Kidney (tissue), 14 donors: ENCODE data around the gene NALCN. TPM values are rescaled to one million over a fixed set of nuclear protein-coding genes. Genes with fewer than 3 reads are reported as not detected.

Experiments
- DNase-seq, 5 donors: peaks; one replicate each; pipeline ENCODE4 v3.0.0-alpha.2; 2013 to 2020
- FAIRE-seq: peaks from 2 replicates; lab custom pipeline; 2012; peaks lifted over from hg19 to GRCh38; lab: Jason Lieb, UNC
- H3K27ac ChIP-seq, 2 donors: one replicate each; pipeline ENCODE4 v1.7.0; 2013; ENCODE audit warnings: low read depth in 2 of 2, low read length in 2 of 2, inconsistent platforms in 1 of 2
- H3K27me3 ChIP-seq: one replicate; pipeline ENCODE4 v1.7.1; 2013; ENCODE audit warnings: low read length, inconsistent platforms; ENCODE audit not compliant: control insufficient read depth, insufficient read depth
- H3K36me3 ChIP-seq, 3 donors: one replicate each; pipeline versions ENCODE4 v1.7.0 to v1.7.1; 2013; ENCODE audit warnings: low read length in 3 of 3, control low read depth in 1 of 3, inconsistent platforms in 1 of 3; ENCODE audit not compliant: insufficient read depth in 3 of 3, control insufficient read depth in 2 of 3
- H3K4me1 ChIP-seq, 3 donors: one replicate each; pipeline versions ENCODE4 v1.7.0 to v1.7.1; 2013; ENCODE audit warnings: low read length in 3 of 3, inconsistent platforms in 1 of 3, low read depth in 1 of 3; ENCODE audit not compliant: control insufficient read depth in 2 of 3, insufficient read depth in 2 of 3
- H3K4me3 ChIP-seq, 3 donors: one replicate each; pipeline versions ENCODE4 v1.7.0 to v1.8.1; 2013; ENCODE audit warnings: low read length in 3 of 3, control low read depth in 1 of 3, inconsistent platforms in 1 of 3
- H3K9ac ChIP-seq, 3 donors: one replicate each; pipeline versions ENCODE4 v1.7.0 to v1.7.1; 2013; ENCODE audit warnings: low read length in 3 of 3, control low read depth in 1 of 3, inconsistent platforms in 1 of 3
- H3K9me3 ChIP-seq, 3 donors: one replicate each; pipeline versions ENCODE4 v1.7.0 to v1.7.1; 2013; ENCODE audit warnings: low read length in 3 of 3, control low read depth in 1 of 3, inconsistent platforms in 1 of 3; ENCODE audit not compliant: control insufficient read depth in 2 of 3, insufficient read depth in 1 of 3
- intact Hi-C: fragments of 100-400 bp; cut with DNase I; formaldehyde crosslinking; loops from one replicate; pipeline ENCODE4 v1.11.1; 2022
- polyA plus RNA-seq: library from polyadenylated mRNA; stranded (reverse); fragments of 350-450 nt; fragmentation: Illumina TruSeq; extraction: RNeasy Lipid Tissue Mini Kit (QIAGEN cat#74804); gene quantifications from one replicate; pipeline ENCODE4 v1.2.3, GENCODE V29; 2014; ENCODE audit warnings: low read depth, low replicate concordance; ENCODE audit not compliant: insufficient read depth
- total RNA-seq: library from RNA; stranded (reverse); fragmentation: NEBNext Ultra II Directional; extraction: Animal tissue kit (Norgen Biotek cat#: 25700); gene quantifications from one replicate; pipeline ENCODE4 v1.2.1, GENCODE V29; 2021
- TF ChIP-seq, protein P1 (sequence below): IDR thresholded peaks from 3 replicates; pipeline ENCODE4 v1.5.1; 2012; ENCODE audit warnings: mild to moderate bottlenecking, moderate library complexity, borderline replicate concordance; ENCODE audit not compliant: insufficient read depth; ENCODE audit errors: extremely low read depth
- donor health status: control.
- donor health status: control.
- donor health status: control.
- donor health status: control.
- donor health status: control.
- donor health status: DM: yes; HTN: yes; CAD: no.
- donor health status: Normal renal cell carcinoma (clear cell type).

NALCN gene
- total and polyA plus RNA-seq, 2 donors from 2014 or later: 0.43 to 2.4 TPM

DNA sequence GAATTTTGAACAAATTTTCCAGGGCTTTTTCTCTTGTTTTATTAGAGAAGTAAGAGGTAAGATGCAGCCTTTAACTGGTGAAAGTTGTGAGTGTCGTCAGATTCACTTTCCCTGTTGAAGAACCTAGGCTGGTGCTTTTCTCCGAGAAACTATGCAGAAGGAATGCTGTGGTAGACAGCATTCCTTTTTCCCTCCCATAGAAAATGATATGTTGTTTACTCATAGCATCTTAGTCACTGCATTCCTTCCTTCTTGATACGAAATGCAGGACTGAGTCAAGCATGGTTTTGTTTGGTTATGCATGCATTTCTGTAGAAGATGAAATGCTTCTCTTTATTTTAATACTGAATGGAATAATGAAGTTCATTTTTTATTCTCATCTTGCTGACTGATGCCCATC, 39.6 kb upstream of the NALCN start:
- Histone ChIP-seq H3K36me3 (no peaks in the 10 kb centered on the region), H3K27me3 (no peaks in the 10 kb centered on the region), H3K27ac (no peak overlapping the region), H3K9me3 (no peaks in the 10 kb centered on the region), H3K9ac (no peak overlapping the region), H3K4me3 (no peak overlapping the region), H3K4me1 (no peaks in the 10 kb centered on the region)
- DNase-seq (peak in 1 of 5 donors; percentile 12), FAIRE-seq (no peak)
- intact Hi-C loops: no loop called here
- TF ChIP-seq, protein P1, sequence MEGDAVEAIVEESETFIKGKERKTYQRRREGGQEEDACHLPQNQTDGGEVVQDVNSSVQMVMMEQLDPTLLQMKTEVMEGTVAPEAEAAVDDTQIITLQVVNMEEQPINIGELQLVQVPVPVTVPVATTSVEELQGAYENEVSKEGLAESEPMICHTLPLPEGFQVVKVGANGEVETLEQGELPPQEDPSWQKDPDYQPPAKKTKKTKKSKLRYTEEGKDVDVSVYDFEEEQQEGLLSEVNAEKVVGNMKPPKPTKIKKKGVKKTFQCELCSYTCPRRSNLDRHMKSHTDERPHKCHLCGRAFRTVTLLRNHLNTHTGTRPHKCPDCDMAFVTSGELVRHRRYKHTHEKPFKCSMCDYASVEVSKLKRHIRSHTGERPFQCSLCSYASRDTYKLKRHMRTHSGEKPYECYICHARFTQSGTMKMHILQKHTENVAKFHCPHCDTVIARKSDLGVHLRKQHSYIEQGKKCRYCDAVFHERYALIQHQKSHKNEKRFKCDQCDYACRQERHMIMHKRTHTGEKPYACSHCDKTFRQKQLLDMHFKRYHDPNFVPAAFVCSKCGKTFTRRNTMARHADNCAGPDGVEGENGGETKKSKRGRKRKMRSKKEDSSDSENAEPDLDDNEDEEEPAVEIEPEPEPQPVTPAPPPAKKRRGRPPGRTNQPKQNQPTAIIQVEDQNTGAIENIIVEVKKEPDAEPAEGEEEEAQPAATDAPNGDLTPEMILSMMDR: no peak

DNA sequence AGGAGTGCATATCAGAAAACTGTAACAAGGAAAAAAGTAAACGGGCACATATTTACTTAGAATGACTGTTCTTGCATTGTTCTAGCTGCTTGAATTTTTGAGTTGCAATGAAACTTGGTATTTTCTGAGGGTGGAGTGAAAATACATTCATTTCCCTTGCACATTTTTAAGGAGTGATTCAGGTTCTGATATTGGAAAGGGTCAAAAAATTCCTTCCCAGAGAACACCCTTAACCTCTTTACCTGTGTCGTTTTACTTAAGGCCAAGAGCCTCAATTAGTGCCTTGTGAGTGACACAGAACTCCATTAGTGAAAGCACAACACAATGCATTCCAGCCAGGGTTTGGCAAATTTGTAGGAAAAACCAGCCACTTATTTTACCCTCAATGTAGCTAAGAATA, 38.5 kb upstream of the NALCN start:
- TF ChIP-seq, protein P1: no peak
- Histone ChIP-seq H3K4me1 (no peaks in the 10 kb centered on the region), H3K9me3 (no peaks in the 10 kb centered on the region), H3K27ac (no peak overlapping the region), H3K9ac (no peak overlapping the region), H3K4me3 (no peak overlapping the region), H3K27me3 (no peaks in the 10 kb centered on the region), H3K36me3 (no peaks in the 10 kb centered on the region)
- intact Hi-C loops: no loop called here
- no peak for FAIRE-seq
- no peak for DNase-seq

DNA sequence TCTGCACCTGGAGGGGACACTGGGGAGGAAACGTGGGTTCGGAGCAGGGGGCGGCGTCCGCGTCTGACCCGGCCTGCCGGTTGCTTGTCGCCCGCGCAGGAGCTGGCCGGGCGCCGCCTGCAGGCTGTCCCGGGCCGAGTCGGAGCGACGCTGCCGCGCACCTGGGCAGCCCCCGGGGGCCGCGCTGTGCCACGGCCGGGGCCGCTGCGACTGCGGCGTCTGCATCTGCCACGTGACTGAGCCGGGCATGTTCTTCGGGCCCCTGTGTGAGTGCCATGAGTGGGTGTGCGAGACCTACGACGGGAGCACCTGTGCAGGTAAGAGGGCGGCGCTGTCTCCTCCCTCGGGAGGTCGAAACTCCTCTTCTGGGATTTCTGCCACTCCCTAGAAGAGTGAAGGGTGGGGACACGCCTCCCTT, 37.5 kb upstream of the NALCN start:
- FAIRE-seq (no peak), DNase-seq (peak in 4 of 5 donors; percentile 15 to 57 (median 43))
- Histone ChIP-seq H3K27me3 (no peaks in the 10 kb centered on the region), H3K9ac (peak overlapping the region in 2 of 3 donors; percentile 25 to 46), H3K4me1 (no peaks in the 10 kb centered on the region), H3K9me3 (no peaks in the 10 kb centered on the region), H3K4me3 (peak overlapping the region in 2 of 3 donors; percentile 55), H3K27ac (no peak overlapping the region), H3K36me3 (no peaks in the 10 kb centered on the region)
- intact Hi-C loops: no loop called here
- TF ChIP-seq, protein P1: no peak
